Liver (tissue), 9 donors: Measurements from ENCODE around the gene METTL2B. TPM values are rescaled to one million over a fixed set of nuclear protein-coding genes. Genes with fewer than 3 reads are reported as not detected.
"Not testable (repeated sequence)": the region's sequence is repeated elsewhere in the genome, so short reads cannot be mapped to it uniquely, and the experiment has no call there.

Source experiments
- DNase-seq: peaks from one replicate; pipeline ENCODE4 v3.0.0-alpha.2; 2017; ENCODE audit warnings: low spot score
- H3K27ac ChIP-seq, 2 donors: one replicate each; pipeline ENCODE4 v1.7.0; 2013; ENCODE audit warnings: inconsistent platforms in 2 of 2, low read length in 2 of 2, control low read depth in 1 of 2, low read depth in 1 of 2, mild to moderate bottlenecking in 1 of 2
- H3K27me3 ChIP-seq, 4 donors: one replicate each; pipeline versions ENCODE4 v1.6.1 to v1.7.0; 2013; ENCODE audit warnings: low read length in 3 of 4, inconsistent platforms in 1 of 4, mild to moderate bottlenecking in 1 of 4, moderate library complexity in 1 of 4; ENCODE audit not compliant: control insufficient read depth in 4 of 4, insufficient read depth in 4 of 4
- H3K36me3 ChIP-seq, 4 donors: one replicate each; pipeline versions ENCODE4 v1.6.1 to v1.7.0; 2013; ENCODE audit warnings: low read length in 3 of 4, mild to moderate bottlenecking in 3 of 4, low read depth in 1 of 4, moderate library complexity in 1 of 4; ENCODE audit not compliant: control insufficient read depth in 4 of 4, insufficient read depth in 3 of 4
- H3K4me1 ChIP-seq, 4 donors: one replicate each; pipeline versions ENCODE4 v1.6.1 to v1.7.0; 2013; ENCODE audit warnings: low read length in 3 of 4, mild to moderate bottlenecking in 3 of 4, moderate library complexity in 1 of 4; ENCODE audit not compliant: control insufficient read depth in 4 of 4, insufficient read depth in 4 of 4
- H3K4me3 ChIP-seq, 3 donors: one replicate each; pipeline versions ENCODE4 v1.6.1 to v1.7.0; 2013; ENCODE audit warnings: low read length in 3 of 3, control low read depth in 1 of 3, low read depth in 1 of 3, mild to moderate bottlenecking in 1 of 3
- H3K9ac ChIP-seq, 2 donors: one replicate each; pipeline ENCODE4 v1.7.0; 2013; ENCODE audit warnings: low read length in 2 of 2, mild to moderate bottlenecking in 2 of 2, moderate library complexity in 2 of 2, control low read depth in 1 of 2, low read depth in 1 of 2
- H3K9me3 ChIP-seq, 4 donors: one replicate each; pipeline versions ENCODE4 v1.6.1 to v1.7.0; 2013; ENCODE audit warnings: low read length in 3 of 4; ENCODE audit not compliant: control insufficient read depth in 4 of 4
- JUND ChIP-seq, 2 donors: IDR thresholded peaks; 2 replicates each; pipeline ENCODE4 v1.6.1; 2016; ENCODE audit warnings: antibody characterized with exemption in 2 of 2
- WGBS: extraction: QIAGEN DNeasy Blood & Tissue Kit; methylation state at CpG from one replicate; pipeline ENCODE4 v1.1.7; 2013; 5-methylcytosine and 5-hydroxymethylcytosine counted together
- polyA plus RNA-seq, 2 donors: library from polyadenylated mRNA; stranded (reverse) in 1 of 2; unstranded in 1 of 2; fragments of 200-250 nt in 1 of 2; fragments of >200 nt in 1 of 2; fragmentation: Nextera tagmentation in 1 of 2; extraction: Ambion mirVana in 1 of 2; gene quantifications; one replicate each; pipeline versions ENCODE4 v1.2.1 to v1.2.3, GENCODE V29; 2013 to 2015
- total RNA-seq, 2 donors: library from RNA; depleted of rRNA; stranded (reverse); fragments of >200 nt; gene quantifications; one replicate each; pipeline ENCODE4 v1.2.3, GENCODE V29; 2014
- donor health status: healthy.
- donor health status: healthy.
- donor health status: healthy.
- donor health status: healthy.
- donor health status: healthy.

The METTL2B gene
- total and polyA plus RNA-seq, 4 donors: 6.8 to 20.7 (median 12.1) TPM

DNA sequence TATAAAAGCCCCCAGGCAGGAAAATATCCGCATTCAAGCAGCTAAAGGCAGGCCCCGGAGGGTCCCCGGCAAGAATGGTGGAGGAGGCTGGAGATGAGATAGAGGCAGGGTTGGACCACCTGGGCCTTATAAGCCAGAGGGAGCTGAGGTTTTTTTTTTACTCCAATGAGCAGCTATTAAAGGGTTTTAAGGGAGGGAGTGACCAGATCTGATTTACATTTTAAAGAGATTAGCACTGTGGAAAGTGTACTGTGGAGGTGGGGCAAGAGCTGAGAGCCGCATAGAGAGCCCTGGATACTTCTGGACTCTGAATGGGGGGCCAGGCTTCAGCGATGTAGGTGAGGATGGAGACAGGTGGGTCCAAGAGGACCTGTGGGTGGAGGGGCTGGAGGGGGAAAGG lies 40.5 kb downstream of the METTL2B start:
- not testable (repeated sequence) for H3K9ac ChIP-seq, H3K4me3 ChIP-seq, H3K27me3 ChIP-seq, DNase-seq, H3K36me3 ChIP-seq, H3K27ac ChIP-seq, H3K9me3 ChIP-seq, H3K4me1 ChIP-seq
- 83% methylated on average over 5 of the region's 5 CpGs for WGBS

DNA sequence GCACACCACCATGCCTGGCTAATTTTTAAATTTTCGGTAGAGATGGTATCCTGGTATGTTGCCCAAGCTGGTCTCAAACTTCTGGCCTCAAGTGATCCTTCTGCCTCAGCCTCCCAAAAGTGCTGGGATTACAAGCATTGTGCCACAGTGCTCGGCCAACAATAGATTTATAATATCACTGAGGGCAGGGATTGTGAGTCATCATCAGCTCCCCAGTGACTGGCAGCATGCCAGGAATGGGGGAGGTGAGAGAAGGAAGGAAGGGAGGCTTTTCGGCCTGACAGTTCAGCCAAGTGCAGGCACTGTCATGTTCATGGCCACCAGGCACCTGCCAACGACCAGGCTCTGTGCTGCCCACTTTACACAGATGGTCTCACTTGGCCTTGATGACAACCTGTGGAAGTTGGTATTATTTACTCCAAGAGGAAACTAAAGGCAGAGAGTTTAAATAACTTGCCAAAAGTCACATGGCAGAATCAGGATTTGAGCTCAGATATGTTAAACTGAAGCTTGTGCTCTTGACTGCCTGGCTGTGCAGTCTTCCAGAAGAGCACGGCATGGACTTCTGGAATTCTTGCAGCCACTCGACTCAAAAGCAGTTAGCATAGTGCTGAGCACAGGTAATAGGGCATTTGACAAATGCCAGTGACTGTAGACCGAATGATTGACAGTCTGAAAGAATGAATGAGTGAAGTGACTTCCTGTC lies 46.8 kb downstream of the METTL2B start:
- not testable (repeated sequence) for H3K4me1 ChIP-seq, H3K9ac ChIP-seq, H3K9me3 ChIP-seq, H3K27ac ChIP-seq, H3K36me3 ChIP-seq, H3K27me3 ChIP-seq, H3K4me3 ChIP-seq
- peak; percentile 54 for DNase-seq
- 66% methylated on average over 5 of the region's 7 CpGs for WGBS
- TF ChIP-seq JUND (IDR thresholded peaks at IDR 0.05): peak; percentile 45 to 58

DNA sequence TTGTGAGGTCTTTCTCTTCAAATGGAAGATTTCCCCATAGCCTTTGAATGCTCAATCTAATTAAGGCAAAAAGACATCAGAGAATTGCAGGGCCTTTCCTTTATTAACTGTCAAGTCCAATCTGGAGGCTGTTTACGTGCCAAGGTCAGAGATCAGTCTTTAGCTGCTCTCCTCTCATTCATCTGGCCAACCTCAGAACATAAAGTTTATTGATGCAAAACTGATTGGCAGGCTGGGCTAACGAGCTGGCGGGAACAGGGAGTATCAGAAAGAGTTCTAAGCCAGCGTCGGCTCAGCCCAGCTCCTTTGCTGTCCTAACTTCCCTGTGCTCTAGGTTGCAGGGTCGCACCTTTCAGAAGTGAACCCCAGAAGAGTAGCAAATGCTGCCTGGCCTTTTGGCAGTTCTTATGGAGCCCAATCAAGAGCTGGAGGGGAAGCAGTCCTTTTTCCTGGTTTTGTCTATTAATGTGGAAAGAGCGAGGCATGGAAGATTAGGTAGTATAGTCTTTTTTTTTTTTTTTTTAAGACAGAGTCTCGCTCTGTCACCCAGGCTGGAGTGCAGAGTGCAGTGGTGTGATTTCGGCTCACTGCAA lies 47.5 kb downstream of the METTL2B start:
- not testable (repeated sequence) for H3K27ac ChIP-seq, H3K9me3 ChIP-seq, H3K4me3 ChIP-seq, H3K4me1 ChIP-seq, DNase-seq, H3K27me3 ChIP-seq, H3K9ac ChIP-seq, H3K36me3 ChIP-seq
- WGBS: 71% methylated on average over 9 of the region's 9 CpGs

GRCh38 chr7:128525584-128525983 lies 49.0 kb downstream of the METTL2B start:
- H3K4me3 ChIP-seq, H3K4me1 ChIP-seq, H3K27me3 ChIP-seq, DNase-seq, H3K27ac ChIP-seq, H3K36me3 ChIP-seq, H3K9me3 ChIP-seq, H3K9ac ChIP-seq: not testable (repeated sequence)
- 82% methylated on average over 4 of the region's 4 CpGs for WGBS

DNA sequence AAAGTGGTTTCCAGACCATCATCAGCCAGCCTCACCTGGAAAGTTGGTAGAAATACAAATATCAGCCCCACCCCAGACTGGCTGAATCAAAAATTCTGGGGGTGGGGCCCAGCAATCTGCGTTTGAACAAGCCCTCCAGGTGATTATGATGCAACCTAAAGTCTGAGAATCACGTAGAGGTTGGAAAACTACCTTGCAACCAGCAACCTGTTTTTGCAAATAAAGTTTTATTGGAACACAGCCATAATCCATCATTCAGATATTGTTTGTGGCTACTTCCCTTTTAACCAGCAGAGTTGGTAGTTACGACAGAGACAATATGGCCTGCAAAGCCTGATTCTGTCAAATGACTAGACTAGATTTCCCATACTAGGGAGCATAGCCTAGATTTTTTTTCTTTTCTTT lies 49.5 kb downstream of the METTL2B start:
- not testable (repeated sequence) for H3K36me3 ChIP-seq, H3K27me3 ChIP-seq, H3K4me3 ChIP-seq, H3K4me1 ChIP-seq, H3K9ac ChIP-seq, H3K27ac ChIP-seq, H3K9me3 ChIP-seq, DNase-seq
- 62% methylated on average over 3 of the region's 3 CpGs for WGBS

DNA sequence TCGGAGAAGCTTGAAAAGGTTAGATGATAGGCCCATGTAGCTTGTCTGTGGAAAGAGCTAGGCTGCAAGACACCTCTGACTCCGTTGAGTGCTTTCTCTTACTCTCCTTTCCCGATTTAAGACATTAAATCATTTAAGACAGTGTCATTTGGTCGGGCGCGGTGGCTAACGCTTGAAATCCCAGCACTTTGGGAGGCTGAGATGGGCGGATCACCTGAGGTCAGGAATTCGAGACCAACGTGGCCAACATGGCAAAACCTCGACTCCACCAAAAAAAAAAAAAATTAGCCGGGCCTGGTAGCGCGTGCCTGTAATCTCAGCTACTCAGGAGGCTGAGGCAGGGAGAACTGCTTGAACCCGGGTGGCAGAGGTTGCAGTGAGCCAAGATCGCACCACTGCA lies 52.6 kb downstream of the METTL2B start:
- peaks cover 3 to 13% (median 5%) of the 10 kb centered on the region in 4 donors for H3K4me1 ChIP-seq
- WGBS: 97% methylated on average over 16 of the region's 16 CpGs
- not testable (repeated sequence) for H3K27me3 ChIP-seq, H3K9me3 ChIP-seq, H3K36me3 ChIP-seq, DNase-seq, H3K27ac ChIP-seq, H3K4me3 ChIP-seq, H3K9ac ChIP-seq

DNA sequence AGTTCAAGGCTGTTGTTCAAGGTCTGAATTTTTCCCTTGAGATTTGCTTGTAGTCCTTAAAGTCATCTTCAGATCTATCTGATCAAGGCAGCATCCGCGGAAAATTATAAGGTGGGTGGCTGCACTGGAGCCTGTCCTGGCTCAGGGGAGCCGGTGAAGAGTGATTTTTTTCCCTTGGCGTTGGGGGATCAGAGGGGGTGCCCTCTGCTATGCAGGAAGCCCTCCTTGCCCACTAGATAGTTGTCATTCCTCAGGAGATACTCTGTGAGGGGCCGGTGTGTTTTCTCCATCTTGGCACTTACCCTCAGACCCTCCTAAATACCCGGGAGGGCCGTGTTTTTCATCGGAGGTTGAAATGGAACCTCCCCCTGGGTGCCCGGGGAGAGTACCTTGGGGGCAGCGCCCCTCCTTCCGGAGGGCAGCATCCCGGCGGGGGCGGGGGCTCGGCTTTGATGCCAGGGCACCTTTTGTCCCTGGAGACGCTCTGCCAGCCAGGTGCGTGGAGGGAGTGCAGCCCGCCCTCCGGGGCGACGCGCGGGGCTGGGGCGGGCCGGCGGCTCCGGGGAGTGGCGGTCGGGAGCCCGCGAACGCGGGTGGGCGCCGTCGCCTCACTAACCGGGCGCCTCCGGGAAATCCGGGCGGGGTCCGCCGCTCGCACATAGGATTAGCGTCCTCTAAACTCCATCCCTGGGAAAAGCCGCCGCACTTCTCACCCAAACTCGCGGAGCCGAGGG lies 53.7 kb downstream of the METTL2B start:
- H3K9ac ChIP-seq, H3K27me3 ChIP-seq, DNase-seq, H3K9me3 ChIP-seq, H3K36me3 ChIP-seq: not testable (repeated sequence)
- WGBS: 6% methylated on average over 48 of the region's 50 CpGs
- Histone ChIP-seq H3K4me3 (peak overlapping the region in 2 of 3 donors; percentile 58 to 88), H3K4me1 (peaks cover 3 to 13% (median 5%) of the 10 kb centered on the region in 4 donors), H3K27ac (peak overlapping the region; percentile 60 to 72)
